GM23248 (cell line): ENCODE measurements around the gene CHST13.

Experiments
- EZH2 ChIP-seq: fragments of 200-600 bp; sonication (generic); IDR thresholded peaks from 2 replicates; pipeline ENCODE4 v1.6.1; 2018; ENCODE audit warnings: antibody characterized with exemption, mild to moderate bottlenecking; ENCODE audit not compliant: insufficient read depth, poor library complexity, severe bottlenecking
- EZH2phosphoT487 ChIP-seq: fragments of 200-600 bp; sonication (generic); IDR thresholded peaks from 2 replicates; pipeline ENCODE4 v1.6.1; 2018; ENCODE audit warnings: antibody characterized with exemption, moderate library complexity, mild to moderate bottlenecking, low read depth; ENCODE audit not compliant: insufficient read depth

DNA sequence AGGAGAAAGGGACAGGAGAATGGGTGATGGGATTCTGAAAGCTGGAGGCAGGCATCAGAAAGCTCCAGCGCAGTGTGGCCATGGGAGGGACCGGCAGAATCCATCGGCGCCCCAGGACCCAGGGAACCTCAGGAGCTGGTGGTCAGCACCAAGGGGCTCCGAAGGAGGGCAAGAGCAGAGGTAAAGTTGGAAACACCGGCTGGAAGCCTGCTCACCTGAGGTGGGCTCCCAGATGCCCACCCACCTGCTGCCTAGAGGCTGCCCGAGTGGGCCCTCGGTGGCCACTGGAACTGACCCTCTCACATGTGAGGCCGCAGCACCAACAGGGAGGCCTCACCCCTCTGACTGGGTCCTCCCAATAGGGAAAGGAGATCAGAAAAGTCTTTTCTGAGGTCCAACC lies 38.0 kb upstream of the CHST13 start:
- TF ChIP-seq EZH2 (no peak), EZH2phosphoT487 (no peak)
